Thymus (tissue), 11 donors: ENCODE data around the gene TRIM66. TPM values are rescaled to one million over a fixed set of nuclear protein-coding genes. Genes with fewer than 3 reads are reported as not detected.

Experiments
- DNase-seq, 9 donors: peaks; one replicate each; pipeline ENCODE4 v3.0.0-alpha.2; 2013; ENCODE audit warnings: low spot score in 9 of 9, low read depth in 6 of 9, missing footprints in 1 of 9
- H3K27ac ChIP-seq, 2 donors: one replicate each; pipeline ENCODE4 v1.5.1; 2013; ENCODE audit warnings: control low read depth in 1 of 2, low read depth in 1 of 2, low read length in 1 of 2, mild to moderate bottlenecking in 1 of 2, moderate library complexity in 1 of 2
- H3K27me3 ChIP-seq, 2 donors: one replicate each; pipeline ENCODE4 v1.5.1; 2013; ENCODE audit warnings: low read length in 1 of 2; ENCODE audit not compliant: control insufficient read depth in 2 of 2, insufficient read depth in 1 of 2
- H3K36me3 ChIP-seq, 2 donors: one replicate each; pipeline ENCODE4 v1.5.1; 2013; ENCODE audit warnings: low read length in 1 of 2, mild to moderate bottlenecking in 1 of 2, moderate library complexity in 1 of 2; ENCODE audit not compliant: control insufficient read depth in 2 of 2, insufficient read depth in 2 of 2
- H3K4me1 ChIP-seq, 2 donors: one replicate each; pipeline ENCODE4 v1.5.1; 2013; ENCODE audit warnings: low read length in 2 of 2; ENCODE audit not compliant: control insufficient read depth in 2 of 2, insufficient read depth in 2 of 2
- H3K4me3 ChIP-seq, 2 donors: one replicate each; pipeline ENCODE4 v1.5.1; 2013; ENCODE audit warnings: low read length in 2 of 2, control low read depth in 1 of 2, mild to moderate bottlenecking in 1 of 2
- H3K9me3 ChIP-seq, 2 donors: one replicate each; pipeline ENCODE4 v1.5.1; 2013; ENCODE audit warnings: low read length in 1 of 2, mild to moderate bottlenecking in 1 of 2; ENCODE audit not compliant: control insufficient read depth in 2 of 2, insufficient read depth in 1 of 2
- WGBS: extraction: QIAGEN DNeasy Blood & Tissue Kit; methylation state at CpG from one replicate; pipeline ENCODE4 v1.1.7; 2013; 5-methylcytosine and 5-hydroxymethylcytosine counted together
- polyA plus RNA-seq: library from polyadenylated mRNA; stranded (reverse); fragments of 200-250 nt; gene quantifications from one replicate; pipeline ENCODE4 v1.2.3, GENCODE V29; 2013
- total RNA-seq: library from RNA; stranded (reverse); fragments of 120-200 nt; gene quantifications from one replicate; pipeline ENCODE4 v1.2.4, GENCODE V29; 2013
- donor health status: healthy.

Gene TRIM66
- total and polyA plus RNA-seq, 2 donors: 2.7 to 4.6 TPM

DNA sequence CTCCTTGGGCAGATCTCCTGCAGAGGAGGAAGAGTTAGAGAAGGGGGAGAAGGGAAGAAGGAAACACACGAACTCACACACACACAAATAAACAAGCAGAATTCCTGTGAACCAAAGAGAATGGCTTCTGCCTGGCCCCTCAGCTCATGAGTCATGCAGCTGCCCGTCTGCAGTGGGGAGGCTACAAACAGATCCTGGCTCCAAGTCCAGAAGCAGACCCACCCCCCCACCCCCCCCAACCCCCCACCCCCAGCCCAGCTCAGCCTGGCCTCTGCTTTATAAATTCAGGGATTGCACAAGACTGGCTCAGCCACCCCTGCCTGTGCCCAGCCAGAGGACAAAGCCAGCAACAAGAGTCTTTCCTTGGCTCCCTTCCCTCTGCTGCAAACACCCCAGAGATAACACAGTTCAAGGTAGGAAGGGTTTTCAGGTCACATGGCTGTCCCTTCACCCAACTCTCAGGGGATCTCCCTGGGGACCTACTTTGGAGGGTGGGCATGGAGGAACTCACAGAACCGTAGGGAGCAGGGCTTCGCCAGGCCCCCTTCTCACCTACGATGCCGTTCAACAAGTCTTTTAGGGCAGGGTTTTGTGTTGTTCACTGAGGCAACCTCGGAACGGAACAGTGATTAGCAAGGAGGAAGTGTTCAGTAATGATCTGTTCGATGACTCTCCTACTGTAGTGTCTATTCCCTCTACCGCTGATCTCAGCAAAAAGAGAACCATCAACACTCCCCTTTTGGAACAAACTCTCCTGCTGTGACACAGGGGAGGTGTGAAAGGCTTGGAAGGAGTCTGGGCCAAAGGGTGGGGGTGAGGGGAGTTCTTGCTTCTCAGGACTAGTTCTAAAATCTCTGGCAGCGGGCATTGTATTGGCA lies 35.6 kb upstream of the TRIM66 start:
- H3K9me3 ChIP-seq: no peaks in the 10 kb centered on the region
- peaks cover 0 to 15% of the 10 kb centered on the region in 2 donors for H3K4me1 ChIP-seq
- H3K27ac ChIP-seq: peak overlapping the region; percentile 30 to 56
- H3K36me3 ChIP-seq: no peaks in the 10 kb centered on the region
- peaks cover 0 to 2% of the 10 kb centered on the region in 2 donors for H3K27me3 ChIP-seq
- no peak for DNase-seq
- WGBS: 75% methylated on average over 11 of the region's 11 CpGs
- no peak overlapping the region for H3K4me3 ChIP-seq

DNA sequence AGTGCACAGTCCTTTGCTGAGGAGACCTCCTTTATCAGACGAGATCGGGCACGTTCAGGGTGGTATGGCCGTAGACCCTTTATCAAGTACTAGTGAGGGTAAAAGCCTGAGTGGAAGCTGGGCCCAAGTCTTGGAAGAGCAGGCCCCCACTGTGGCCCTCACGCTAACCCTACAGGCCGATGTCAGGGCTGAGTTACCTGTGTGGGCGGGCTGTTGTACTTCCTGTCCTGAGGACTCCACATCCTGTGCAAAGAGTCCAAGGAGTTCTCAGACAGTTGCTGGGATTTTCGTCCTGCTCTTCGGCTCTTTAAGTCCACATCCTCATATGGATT lies 35.0 kb upstream of the TRIM66 start:
- WGBS: 89% methylated on average over 9 of the region's 9 CpGs
- no peak for DNase-seq
- Histone ChIP-seq H3K4me3 (no peak overlapping the region), H3K9me3 (no peaks in the 10 kb centered on the region), H3K27me3 (peaks cover 0 to 2% of the 10 kb centered on the region in 2 donors), H3K4me1 (peaks cover 0 to 14% of the 10 kb centered on the region in 2 donors), H3K36me3 (no peaks in the 10 kb centered on the region), H3K27ac (peak overlapping the region in 1 of 2 donors; percentile 54)

DNA sequence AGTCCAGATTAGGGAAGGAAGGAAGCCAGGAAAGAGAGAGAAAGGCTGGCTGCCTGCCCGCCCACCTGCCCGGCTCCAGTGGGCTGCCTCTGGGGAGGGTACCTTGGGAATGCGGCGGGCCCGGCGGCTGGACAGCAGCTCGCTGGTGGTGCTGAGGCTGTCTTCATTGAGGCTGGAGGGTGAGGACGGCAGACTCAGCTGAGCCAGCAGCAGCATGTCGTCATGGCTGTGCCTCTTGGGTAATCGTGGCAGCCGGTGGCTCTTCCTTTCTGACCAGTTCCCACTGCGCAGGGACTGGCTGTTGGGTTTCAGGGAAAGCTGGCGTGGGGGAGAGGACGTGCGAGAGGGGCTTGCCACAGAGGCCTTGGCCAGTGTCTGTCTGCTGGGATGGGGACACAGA lies 33.0 kb upstream of the TRIM66 start:
- Histone ChIP-seq H3K27ac (no peak overlapping the region), H3K4me1 (peaks cover 0 to 14% of the 10 kb centered on the region in 2 donors), H3K9me3 (no peaks in the 10 kb centered on the region), H3K4me3 (no peak overlapping the region), H3K36me3 (no peaks in the 10 kb centered on the region), H3K27me3 (peaks cover 0 to 2% of the 10 kb centered on the region in 2 donors)
- DNase-seq: no peak
- WGBS: 95% methylated on average over 15 of the region's 15 CpGs

DNA sequence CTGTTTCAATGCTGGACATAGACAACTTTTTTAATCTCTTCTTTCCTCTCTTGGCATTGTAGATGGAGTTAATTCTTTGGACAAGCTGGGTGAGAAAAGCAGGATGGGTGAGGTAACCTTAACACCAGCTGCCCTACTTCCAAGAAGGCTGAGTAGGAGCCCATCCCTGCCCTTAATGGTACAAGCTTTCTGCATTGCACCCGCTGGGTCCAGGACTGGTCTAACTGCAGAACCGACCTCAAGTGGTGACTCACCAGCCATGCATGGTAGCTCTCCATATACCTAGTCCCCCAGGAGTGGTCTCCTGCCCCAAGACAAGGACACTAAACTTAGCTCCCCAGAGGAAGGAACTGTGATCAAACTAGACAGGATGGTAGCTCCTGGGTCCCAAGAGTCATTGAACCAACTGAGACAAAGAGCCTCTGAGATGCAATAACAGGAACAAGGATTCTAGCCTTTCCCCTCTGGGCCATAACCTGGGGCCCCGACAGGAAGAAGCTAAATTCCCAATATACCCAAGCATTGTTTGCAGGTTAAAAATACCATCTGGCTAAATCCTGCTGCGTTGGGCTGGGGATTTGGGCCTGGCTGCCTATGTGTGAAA lies 32.3 kb upstream of the TRIM66 start:
- H3K4me1 ChIP-seq: peaks cover 0 to 14% of the 10 kb centered on the region in 2 donors
- no peak for DNase-seq
- H3K27ac ChIP-seq: no peak overlapping the region
- H3K4me3 ChIP-seq: no peak overlapping the region
- H3K9me3 ChIP-seq: no peaks in the 10 kb centered on the region
- no peaks in the 10 kb centered on the region for H3K36me3 ChIP-seq
- no peaks in the 10 kb centered on the region for H3K27me3 ChIP-seq
- 78% methylated on average over 4 of the region's 4 CpGs for WGBS

DNA sequence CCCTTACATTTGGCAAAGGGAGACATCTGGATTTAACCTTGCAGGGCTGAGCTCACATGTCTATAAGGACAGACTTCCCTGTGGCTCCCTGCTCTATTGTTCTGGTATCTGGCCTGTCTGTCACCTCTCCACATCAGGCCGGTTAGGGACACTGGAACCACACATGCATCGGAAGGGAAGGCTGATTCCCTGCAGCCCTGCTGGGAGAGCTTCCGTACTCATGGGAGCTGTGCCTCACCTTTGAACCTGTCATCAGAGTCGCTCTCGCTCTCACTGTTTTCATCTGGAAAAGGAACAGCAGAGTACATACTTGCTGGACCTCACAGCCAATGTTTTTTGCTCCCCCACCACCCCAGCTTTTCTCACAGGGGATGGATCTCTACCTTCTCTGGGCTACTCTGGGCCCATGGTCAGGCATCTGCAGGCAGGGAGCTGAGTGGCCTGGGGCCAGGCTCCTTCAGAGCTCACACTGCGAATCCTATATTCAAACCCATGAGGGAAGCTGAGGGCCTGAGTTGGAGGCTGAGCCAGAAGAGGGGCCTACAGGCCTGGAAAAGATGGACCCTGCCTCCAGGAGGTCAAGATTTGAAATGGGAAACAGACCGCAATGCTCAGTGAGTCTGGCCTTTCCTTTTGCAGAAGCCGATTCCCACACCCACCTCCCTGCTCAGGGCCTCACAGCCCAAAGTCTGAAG lies 31.4 kb upstream of the TRIM66 start:
- Histone ChIP-seq H3K27ac (no peak overlapping the region), H3K4me1 (peaks cover 0 to 16% of the 10 kb centered on the region in 2 donors), H3K9me3 (no peaks in the 10 kb centered on the region), H3K27me3 (no peaks in the 10 kb centered on the region), H3K4me3 (no peak overlapping the region), H3K36me3 (no peaks in the 10 kb centered on the region)
- 96% methylated on average over 8 of the region's 8 CpGs for WGBS
- DNase-seq: no peak

DNA sequence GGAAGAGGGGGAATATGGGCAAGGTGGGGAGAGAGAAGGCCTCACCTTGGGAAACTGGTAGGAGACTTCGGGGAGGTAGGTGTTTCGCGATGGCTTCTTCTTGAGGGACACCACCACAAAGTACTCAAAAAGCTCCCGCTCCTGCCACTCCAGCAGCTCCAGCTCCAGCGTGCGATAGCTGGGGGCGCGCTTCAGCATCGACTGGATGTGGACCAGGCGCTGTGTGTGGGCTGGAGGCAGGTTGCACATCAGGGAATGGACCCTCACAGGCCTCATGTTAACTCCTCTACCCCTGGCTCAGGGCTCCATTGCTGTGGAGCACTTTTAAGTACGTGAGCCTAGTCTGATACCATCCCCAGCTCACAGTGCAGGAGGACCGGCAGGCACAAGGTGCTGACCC lies 30.0 kb upstream of the TRIM66 start:
- no peak for DNase-seq
- no peak overlapping the region for H3K4me3 ChIP-seq
- 98% methylated on average over 12 of the region's 12 CpGs for WGBS
- H3K36me3 ChIP-seq: no peaks in the 10 kb centered on the region
- H3K27ac ChIP-seq: no peak overlapping the region
- H3K9me3 ChIP-seq: no peaks in the 10 kb centered on the region
- no peaks in the 10 kb centered on the region for H3K27me3 ChIP-seq
- H3K4me1 ChIP-seq: peaks cover 0 to 11% of the 10 kb centered on the region in 2 donors

DNA sequence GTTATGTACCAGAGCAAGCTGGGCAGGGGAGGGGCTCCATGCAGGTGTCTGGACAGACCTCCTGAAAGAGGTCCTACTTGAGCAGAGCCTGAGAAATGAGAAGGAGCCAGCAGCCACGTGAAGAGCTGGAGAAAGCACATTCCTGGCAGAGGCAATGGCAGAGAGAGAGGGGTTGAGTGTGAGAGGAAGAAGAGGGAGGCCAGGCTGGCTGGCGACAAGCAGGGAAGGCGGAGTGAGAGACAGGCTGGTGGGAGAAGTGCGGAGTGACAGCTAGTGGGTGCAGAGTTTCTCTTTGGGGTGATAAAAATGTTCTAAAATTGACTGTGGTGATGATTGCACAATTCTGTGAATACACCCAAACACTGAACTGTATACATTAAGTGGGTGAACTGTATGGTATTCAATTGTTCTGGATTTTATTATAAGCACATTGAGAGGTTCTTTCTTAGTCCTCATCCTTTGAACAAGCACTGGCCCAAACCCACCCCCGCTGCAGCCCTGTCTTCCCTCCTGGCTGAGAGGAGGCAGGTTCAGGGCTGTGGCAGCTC lies 29.5 kb upstream of the TRIM66 start:
- Histone ChIP-seq H3K27me3 (no peaks in the 10 kb centered on the region), H3K27ac (no peak overlapping the region), H3K4me3 (no peak overlapping the region), H3K4me1 (peaks cover 0 to 6% of the 10 kb centered on the region in 2 donors), H3K36me3 (no peaks in the 10 kb centered on the region), H3K9me3 (no peaks in the 10 kb centered on the region)
- 93% methylated on average over 5 of the region's 5 CpGs for WGBS
- DNase-seq: no peak

DNA sequence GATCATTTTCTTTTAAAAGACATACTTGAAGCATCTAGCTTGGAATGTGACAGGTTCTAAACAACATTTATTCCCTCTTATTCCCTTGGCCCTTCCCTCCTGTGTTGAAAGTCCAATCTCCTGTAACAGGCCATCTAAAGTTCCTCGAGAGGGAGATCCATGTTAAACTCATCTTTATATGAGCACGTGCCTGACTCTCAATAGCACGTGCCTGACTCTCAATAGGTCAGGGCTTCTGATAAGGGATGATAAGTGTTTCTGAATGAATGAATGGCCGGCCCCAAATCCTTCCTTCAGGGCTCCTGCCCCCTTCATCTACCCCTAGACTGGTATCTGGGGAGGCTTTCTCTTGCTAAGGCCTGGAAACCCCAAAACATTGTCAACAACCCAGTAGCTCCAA lies 27.3 kb upstream of the TRIM66 start:
- H3K4me3 ChIP-seq: no peak overlapping the region
- no peaks in the 10 kb centered on the region for H3K36me3 ChIP-seq
- no peak for DNase-seq
- peaks cover 0 to 6% of the 10 kb centered on the region in 2 donors for H3K4me1 ChIP-seq
- H3K9me3 ChIP-seq: no peaks in the 10 kb centered on the region
- peak overlapping the region in 1 of 2 donors; percentile 56 for H3K27ac ChIP-seq
- no peaks in the 10 kb centered on the region for H3K27me3 ChIP-seq
- WGBS: 96% methylated on average over 4 of the region's 4 CpGs
